Adrenal gland (tissue), 12 donors: ENCODE results near the gene ACTR6. TPM values are rescaled to one million over a fixed set of nuclear protein-coding genes. Genes with fewer than 3 reads are reported as not detected.

ENCODE experiments used
- DNase-seq, 7 donors: peaks; one replicate each; pipeline ENCODE4 v3.0.0-alpha.2; 2019 to 2020
- H3K27ac ChIP-seq, 5 donors: fragments of 200-600 bp; sonication (generic) in 4 of 5; 1 replicate in 3 of 5; 2 replicates in 2 of 5; pipeline versions ENCODE4 v1.5.1 to v1.8.0; 2016 to 2020; ENCODE audit warnings: mild to moderate bottlenecking in 1 of 5
- H3K27me3 ChIP-seq: fragments of 200-600 bp; 2 replicates; pipeline ENCODE4 v1.8.0; 2021
- H3K36me3 ChIP-seq, 2 donors: fragments of 200-600 bp; replicated peaks in 1 of 2; 1 replicate in 1 of 2; 2 replicates in 1 of 2; pipeline versions ENCODE4 v1.5.1 to v1.8.0; 2018 to 2022
- H3K4me1 ChIP-seq, 2 donors: fragments of 200-600 bp; replicated peaks in 1 of 2; 1 replicate in 1 of 2; 2 replicates in 1 of 2; pipeline versions ENCODE4 v1.5.1 to v1.8.0; 2018 to 2021
- H3K4me3 ChIP-seq, 4 donors: fragments of 200-600 bp; sonication (generic) in 3 of 4; one replicate each; pipeline ENCODE4 v1.5.1; 2016 to 2018
- H3K9me3 ChIP-seq, 3 donors: fragments of 200-600 bp; sonication (generic) in 1 of 3; replicated peaks in 1 of 3; 1 replicate in 2 of 3; 2 replicates in 1 of 3; pipeline versions ENCODE4 v1.5.1 to v1.8.0; 2016 to 2021
- POLR2A ChIP-seq, 2 donors: fragments of 450-650 bp; IDR thresholded peaks; one replicate each; pipeline ENCODE4 v1.6.1; 2017; ENCODE audit warnings: antibody characterized with exemption in 2 of 2, mild to moderate bottlenecking in 2 of 2, moderate library complexity in 1 of 2
- WGBS, 4 donors: extraction: QIAGEN DNeasy Blood & Tissue Kit in 2 of 4; methylation state at CpG; one replicate each; pipeline versions ENCODE4 v1.1.5 to v1.1.7; 2013 to 2017; 5-methylcytosine and 5-hydroxymethylcytosine counted together
- intact Hi-C, 2 donors: fragments of 100-400 bp; cut with DNase I; formaldehyde crosslinking; loops; one replicate each; pipeline versions ENCODE4 v1.14.1 to v1.15.0; 2022 to 2023
- polyA plus RNA-seq, 3 donors: library from polyadenylated mRNA; stranded (reverse); fragments of 200-250 nt in 2 of 3; fragments of 350-450 nt in 1 of 3; fragmentation: Illumina TruSeq in 1 of 3; extraction: RNeasy Lipid Tissue Mini Kit (QIAGEN cat#74804) in 1 of 3; gene quantifications; one replicate each; pipeline ENCODE4 v1.2.3, GENCODE V29; 2013 to 2014
- total RNA-seq, 9 donors: library from RNA; depleted of rRNA in 4 of 9; stranded (reverse); fragments of >200 nt in 4 of 9; fragments of 120-200 nt in 1 of 9; fragmentation: NEBNext Ultra II Directional in 1 of 9; extraction: Animal tissue kit (Norgen Biotek cat#: 25700) in 1 of 9; gene quantifications; one replicate each; pipeline versions ENCODE4 v1.1.0 to v1.2.4, GENCODE V29; 2013 to 2023
- TF ChIP-seq, protein P1 (sequence below), 6 experiments: fragments of 450-650 bp in 4 of 6; fragments of 200-600 bp in 2 of 6; sonication (generic) in 1 of 6; IDR thresholded peaks; 1 replicate in 5 of 6; 2 replicates in 1 of 6; pipeline versions ENCODE4 v1.5.1 to v1.8.0; 2016 to 2021; ENCODE audit warnings: antibody characterized with exemption in 6 of 6, mild to moderate bottlenecking in 2 of 6, moderate library complexity in 1 of 6
- donor health status: healthy with polysubstance abuse.
- donor health status: Bipolar disorder and iron deficiency.
- donor health status: DM: yes; HTN: yes; CAD: no.
- donor health status: DM: no; HTN: no; CAD: no.
- donor health status: DM: no; HTN: no; CAD: no.
- donor health status: DM: yes; HTN: yes; CAD: no.

The ACTR6 gene
- total and polyA plus RNA-seq, 12 donors = 5.4 to 30.1 (median 23.3) TPM

DNA sequence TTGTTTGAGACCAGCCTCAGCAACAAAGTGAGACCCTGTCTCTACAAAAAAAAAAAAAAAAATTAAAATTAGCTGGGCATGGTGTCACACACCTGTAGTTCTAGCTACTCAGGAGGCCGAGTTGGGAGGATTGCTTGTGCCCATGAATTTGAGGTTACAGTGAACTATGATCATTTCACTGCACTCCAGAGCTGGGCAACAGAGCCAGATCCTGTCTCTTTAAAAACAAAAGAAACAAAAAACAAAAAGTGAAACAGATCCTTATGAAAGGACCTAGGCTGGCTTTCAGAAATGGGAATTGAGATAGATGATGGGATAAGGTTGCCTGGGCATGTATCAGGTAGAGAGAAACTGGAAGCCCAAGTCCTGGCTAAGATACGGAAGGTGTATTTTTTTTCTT lies 13.9 kb downstream of the ACTR6 start:
- H3K27ac ChIP-seq = no peak overlapping the region
- no peak overlapping the region for H3K4me3 ChIP-seq
- no peaks in the 10 kb centered on the region for H3K4me1 ChIP-seq
- intact Hi-C loops = no loop called here
- WGBS, 4 donors = 92 to 100% (median 97%) methylated on average over 2 of the region's 2 CpGs
- TF ChIP-seq, protein P1, sequence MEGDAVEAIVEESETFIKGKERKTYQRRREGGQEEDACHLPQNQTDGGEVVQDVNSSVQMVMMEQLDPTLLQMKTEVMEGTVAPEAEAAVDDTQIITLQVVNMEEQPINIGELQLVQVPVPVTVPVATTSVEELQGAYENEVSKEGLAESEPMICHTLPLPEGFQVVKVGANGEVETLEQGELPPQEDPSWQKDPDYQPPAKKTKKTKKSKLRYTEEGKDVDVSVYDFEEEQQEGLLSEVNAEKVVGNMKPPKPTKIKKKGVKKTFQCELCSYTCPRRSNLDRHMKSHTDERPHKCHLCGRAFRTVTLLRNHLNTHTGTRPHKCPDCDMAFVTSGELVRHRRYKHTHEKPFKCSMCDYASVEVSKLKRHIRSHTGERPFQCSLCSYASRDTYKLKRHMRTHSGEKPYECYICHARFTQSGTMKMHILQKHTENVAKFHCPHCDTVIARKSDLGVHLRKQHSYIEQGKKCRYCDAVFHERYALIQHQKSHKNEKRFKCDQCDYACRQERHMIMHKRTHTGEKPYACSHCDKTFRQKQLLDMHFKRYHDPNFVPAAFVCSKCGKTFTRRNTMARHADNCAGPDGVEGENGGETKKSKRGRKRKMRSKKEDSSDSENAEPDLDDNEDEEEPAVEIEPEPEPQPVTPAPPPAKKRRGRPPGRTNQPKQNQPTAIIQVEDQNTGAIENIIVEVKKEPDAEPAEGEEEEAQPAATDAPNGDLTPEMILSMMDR (IDR thresholded peaks at IDR 0.05) = no peak
- no peak for TF ChIP-seq POLR2A (IDR thresholded peaks at IDR 0.05)
- no peaks in the 10 kb centered on the region for H3K27me3 ChIP-seq
- peak in 1 of 7 donors; percentile 7 for DNase-seq
- peaks cover 0 to 45% of the 10 kb centered on the region in 2 donors for H3K36me3 ChIP-seq
- no peaks in the 10 kb centered on the region for H3K9me3 ChIP-seq

DNA sequence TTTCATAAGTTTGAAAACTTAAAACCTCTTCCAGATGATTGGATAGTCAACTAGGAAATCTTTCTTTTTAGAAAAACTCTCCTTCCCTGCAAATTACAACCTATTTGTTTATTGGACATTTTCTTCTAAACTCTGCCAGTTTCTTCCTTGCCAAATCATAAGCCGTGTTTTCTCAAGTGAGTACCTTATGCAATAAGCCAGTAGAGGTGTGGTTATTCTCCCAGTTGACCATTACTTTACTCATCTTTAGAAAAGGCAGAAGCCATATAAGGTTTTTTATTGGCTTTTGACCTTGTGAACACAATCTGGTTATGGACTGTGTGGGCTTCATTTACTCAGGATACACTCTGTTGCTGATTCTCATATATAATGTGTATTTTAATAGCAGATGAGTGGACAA lies 14.6 kb downstream of the ACTR6 start:
- WGBS, 4 donors = 48 to 73% (median 62%) methylated on average over 1 of the region's 1 CpG
- intact Hi-C loops = no loop called here
- Histone ChIP-seq H3K4me1 (no peaks in the 10 kb centered on the region), H3K36me3 (peaks cover 0 to 48% of the 10 kb centered on the region in 2 donors), H3K4me3 (no peak overlapping the region), H3K27me3 (no peaks in the 10 kb centered on the region), H3K9me3 (no peaks in the 10 kb centered on the region), H3K27ac (no peak overlapping the region)
- TF ChIP-seq, protein P1 (IDR thresholded peaks at IDR 0.05) = no peak
- no peak for TF ChIP-seq POLR2A (IDR thresholded peaks at IDR 0.05)
- DNase-seq = no peak

DNA sequence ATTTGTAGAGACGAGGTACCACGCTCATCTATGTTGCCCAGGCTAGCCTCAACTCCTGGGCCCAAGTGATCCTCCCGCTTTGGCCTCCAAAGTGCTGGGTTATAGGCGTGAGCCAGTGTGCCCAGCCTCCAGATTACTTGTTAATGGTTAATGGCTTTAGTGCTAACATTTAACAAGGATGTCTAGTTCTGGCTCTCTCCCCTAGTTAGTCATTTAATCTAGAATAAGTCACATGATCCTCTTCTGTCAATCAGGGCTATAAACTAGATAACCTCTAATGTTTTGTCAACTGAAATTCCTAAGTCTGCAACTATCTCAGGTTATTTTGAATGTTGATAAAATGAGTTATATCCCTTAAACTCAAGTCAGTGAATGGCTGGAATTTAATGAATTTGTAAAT lies 15.7 kb downstream of the ACTR6 start:
- H3K27ac ChIP-seq = no peak overlapping the region
- peaks cover 0 to 43% of the 10 kb centered on the region in 2 donors for H3K36me3 ChIP-seq
- H3K4me1 ChIP-seq = no peaks in the 10 kb centered on the region
- TF ChIP-seq, protein P1 (IDR thresholded peaks at IDR 0.05) = no peak
- no peak for TF ChIP-seq POLR2A (IDR thresholded peaks at IDR 0.05)
- WGBS, 4 donors = 93 to 97% (median 95%) methylated on average over 4 of the region's 4 CpGs
- no peak overlapping the region for H3K4me3 ChIP-seq
- H3K9me3 ChIP-seq = no peaks in the 10 kb centered on the region
- no peaks in the 10 kb centered on the region for H3K27me3 ChIP-seq
- DNase-seq = no peak
- intact Hi-C loops = no loop called here

DNA sequence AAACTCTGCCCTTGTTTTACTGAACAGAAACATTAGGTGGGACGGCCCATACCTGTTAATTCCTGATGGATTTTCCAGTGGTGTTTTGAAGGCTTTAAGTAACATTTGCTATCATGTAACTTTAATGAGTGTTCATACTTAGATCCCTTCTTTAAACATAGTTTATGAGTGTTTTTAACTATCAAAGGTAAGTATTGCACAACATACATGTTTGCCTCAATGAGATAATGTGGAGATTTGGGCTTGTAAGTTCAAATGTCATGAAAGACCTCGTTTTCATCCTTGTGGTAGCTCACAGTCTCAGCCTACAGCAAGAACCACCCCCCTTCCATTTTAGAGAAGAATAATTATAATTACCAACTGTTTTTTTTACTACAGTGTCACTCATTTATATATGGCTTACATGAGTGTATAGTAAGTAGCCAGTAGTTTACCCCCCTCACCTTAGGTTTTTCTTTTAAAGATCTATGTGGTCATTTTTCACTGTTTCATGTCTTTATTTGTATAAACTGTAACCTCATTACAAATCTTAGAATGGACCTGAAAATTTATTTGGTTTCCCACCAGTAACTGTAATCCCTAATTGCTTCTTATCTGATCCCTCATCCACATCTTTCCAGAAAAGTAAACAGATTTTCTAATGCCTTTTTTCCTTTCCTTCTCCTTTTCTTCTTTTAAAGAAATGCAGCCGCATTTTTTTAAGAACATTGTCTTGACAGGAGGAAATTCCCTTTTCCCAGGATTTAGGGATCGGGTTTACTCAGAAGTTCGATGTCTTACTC lies 18.9 kb downstream of the ACTR6 start:
- 79 to 85% (median 82%) methylated on average over 5 of the region's 5 CpGs for WGBS, 4 donors
- H3K36me3 ChIP-seq = peaks cover 0 to 35% of the 10 kb centered on the region in 2 donors
- H3K27me3 ChIP-seq = no peaks in the 10 kb centered on the region
- no peak for DNase-seq
- intact Hi-C loops = no loop called here
- no peaks in the 10 kb centered on the region for H3K4me1 ChIP-seq
- H3K4me3 ChIP-seq = no peak overlapping the region
- TF ChIP-seq, protein P1 (IDR thresholded peaks at IDR 0.05) = no peak
- TF ChIP-seq POLR2A (IDR thresholded peaks at IDR 0.05) = no peak
- H3K9me3 ChIP-seq = no peaks in the 10 kb centered on the region
- no peak overlapping the region for H3K27ac ChIP-seq
